Type B pancreatic cell (in vitro differentiated cells): ENCODE results near the gene EPB41L5. TPM values are rescaled to one million over a fixed set of nuclear protein-coding genes. Genes with fewer than 3 reads are reported as not detected.

Source experiments
- DNase-seq: peaks from one replicate; pipeline ENCODE4 v3.0.0; 2021; ENCODE audit warnings: mixed read lengths; ENCODE audit not compliant: unreplicated experiment; ENCODE audit errors: extremely low spot score
- H3K27ac Mint-ChIP-seq: 2 replicates; pipeline ENCODE4 v1.8.0; 2021; ENCODE audit warnings: mild to moderate bottlenecking, mixed read lengths
- H3K27me3 Mint-ChIP-seq: 2 replicates; pipeline ENCODE4 v1.8.0; 2021; ENCODE audit warnings: mixed read lengths
- H3K36me3 Mint-ChIP-seq: 2 replicates; pipeline ENCODE4 v1.8.0; 2021; ENCODE audit warnings: mixed read lengths
- H3K4me1 Mint-ChIP-seq: one replicate; pipeline ENCODE4 v1.8.0; 2021; ENCODE audit warnings: mixed read lengths; ENCODE audit not compliant: unreplicated experiment
- H3K4me3 Mint-ChIP-seq: 2 replicates; pipeline ENCODE4 v1.8.0; 2021; ENCODE audit warnings: mild to moderate bottlenecking, mixed read lengths
- H3K9me3 Mint-ChIP-seq: 2 replicates; pipeline ENCODE4 v1.8.0; 2021; ENCODE audit warnings: mixed read lengths
- total RNA-seq: library from RNA; stranded (reverse); gene quantifications from 2 replicates; pipeline ENCODE4 v1.2.1, GENCODE V29; 2021; ENCODE audit warnings: low replicate concordance
- TF ChIP-seq, protein P1 (sequence below): fragments of 200-600 bp; sonication (generic); conservative IDR thresholded peaks from 2 replicates; pipeline ENCODE4 v1.5.0; 2021; ENCODE audit warnings: antibody characterized with exemption, mild to moderate bottlenecking

Gene EPB41L5
- total RNA-seq, 1 donor from 2014 or later = 37.6 TPM

DNA sequence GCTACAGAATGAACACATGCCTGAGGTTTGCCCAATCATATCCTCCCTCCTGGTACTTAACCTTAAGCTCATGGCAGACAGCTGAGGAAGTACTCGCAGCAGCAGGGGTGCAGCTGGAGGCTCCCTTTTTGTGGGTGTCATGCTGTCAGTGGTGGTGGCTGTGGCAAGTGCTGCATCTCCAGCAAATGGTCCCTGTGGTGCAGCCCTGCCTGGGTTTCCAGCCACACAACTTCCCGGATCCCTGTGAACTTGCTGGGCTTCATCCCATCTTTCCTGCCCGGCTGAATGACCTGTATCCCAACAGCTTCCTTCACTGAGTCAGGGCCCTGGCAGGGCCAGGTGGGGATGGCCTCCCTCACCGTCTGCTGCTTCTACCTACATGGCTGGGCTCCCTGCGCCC is 205.3 kb downstream of the EPB41L5 start:
- Mint-ChIP-seq H3K4me3 (no peak overlapping the region), H3K9me3 (peaks cover 13% of the 10 kb centered on the region), H3K27ac (no peak overlapping the region), H3K27me3 (no peaks in the 10 kb centered on the region), H3K36me3 (peaks cover 43% of the 10 kb centered on the region), H3K4me1 (peaks cover 15% of the 10 kb centered on the region)
- DNase-seq = peak; percentile 49
- TF ChIP-seq, protein P1, sequence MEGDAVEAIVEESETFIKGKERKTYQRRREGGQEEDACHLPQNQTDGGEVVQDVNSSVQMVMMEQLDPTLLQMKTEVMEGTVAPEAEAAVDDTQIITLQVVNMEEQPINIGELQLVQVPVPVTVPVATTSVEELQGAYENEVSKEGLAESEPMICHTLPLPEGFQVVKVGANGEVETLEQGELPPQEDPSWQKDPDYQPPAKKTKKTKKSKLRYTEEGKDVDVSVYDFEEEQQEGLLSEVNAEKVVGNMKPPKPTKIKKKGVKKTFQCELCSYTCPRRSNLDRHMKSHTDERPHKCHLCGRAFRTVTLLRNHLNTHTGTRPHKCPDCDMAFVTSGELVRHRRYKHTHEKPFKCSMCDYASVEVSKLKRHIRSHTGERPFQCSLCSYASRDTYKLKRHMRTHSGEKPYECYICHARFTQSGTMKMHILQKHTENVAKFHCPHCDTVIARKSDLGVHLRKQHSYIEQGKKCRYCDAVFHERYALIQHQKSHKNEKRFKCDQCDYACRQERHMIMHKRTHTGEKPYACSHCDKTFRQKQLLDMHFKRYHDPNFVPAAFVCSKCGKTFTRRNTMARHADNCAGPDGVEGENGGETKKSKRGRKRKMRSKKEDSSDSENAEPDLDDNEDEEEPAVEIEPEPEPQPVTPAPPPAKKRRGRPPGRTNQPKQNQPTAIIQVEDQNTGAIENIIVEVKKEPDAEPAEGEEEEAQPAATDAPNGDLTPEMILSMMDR = no peak

DNA sequence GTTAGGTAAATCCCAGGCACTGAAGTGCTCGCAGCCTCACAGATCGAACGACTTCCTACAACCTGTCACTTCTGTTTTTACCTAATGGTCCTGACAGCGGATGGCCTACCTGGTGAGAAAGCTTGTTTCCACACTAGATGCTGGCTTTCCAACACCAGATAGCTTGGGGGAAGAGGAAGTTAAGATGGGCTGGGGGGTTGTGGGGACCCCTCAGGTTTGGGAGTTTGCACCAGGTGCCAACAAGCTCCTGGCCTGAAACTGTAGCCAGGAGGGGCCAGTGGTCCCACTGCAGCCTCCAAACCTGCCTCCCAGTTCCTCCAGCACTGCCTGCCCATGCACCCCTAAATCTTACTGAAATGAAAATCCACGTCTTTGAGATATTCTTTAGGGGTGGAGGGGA is 206.4 kb downstream of the EPB41L5 start:
- peak; percentile 27 for DNase-seq
- no peaks in the 10 kb centered on the region for H3K27me3 Mint-ChIP-seq
- no peak overlapping the region for H3K27ac Mint-ChIP-seq
- peaks cover 13% of the 10 kb centered on the region for H3K9me3 Mint-ChIP-seq
- no peak overlapping the region for H3K4me3 Mint-ChIP-seq
- TF ChIP-seq, protein P1 = no peak
- H3K36me3 Mint-ChIP-seq = peaks cover 43% of the 10 kb centered on the region
- peaks cover 15% of the 10 kb centered on the region for H3K4me1 Mint-ChIP-seq

DNA sequence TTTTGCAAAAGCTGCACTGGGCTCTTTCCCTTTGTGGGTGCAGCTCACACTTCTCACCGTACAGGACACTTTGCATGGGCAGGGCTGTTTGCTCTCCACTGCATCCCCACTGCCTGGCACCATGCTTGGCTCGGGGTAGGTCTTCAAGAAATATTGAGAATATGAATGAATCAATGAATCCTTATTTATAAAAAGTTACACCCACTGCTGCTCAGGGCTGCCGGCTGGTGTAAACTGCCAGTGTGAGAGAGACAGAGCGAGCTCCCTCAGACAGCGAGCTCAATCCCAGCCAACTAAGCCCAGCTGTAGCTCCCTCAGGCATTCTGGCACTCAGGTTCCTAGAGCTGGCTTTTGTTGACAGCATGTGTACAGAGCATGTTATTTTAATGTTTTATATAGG is 206.9 kb downstream of the EPB41L5 start:
- H3K27ac Mint-ChIP-seq = no peak overlapping the region
- TF ChIP-seq, protein P1 = no peak
- peaks cover 15% of the 10 kb centered on the region for H3K4me1 Mint-ChIP-seq
- peaks cover 2% of the 10 kb centered on the region for H3K27me3 Mint-ChIP-seq
- H3K4me3 Mint-ChIP-seq = no peak overlapping the region
- peaks cover 43% of the 10 kb centered on the region for H3K36me3 Mint-ChIP-seq
- DNase-seq = no peak
- peaks cover 13% of the 10 kb centered on the region for H3K9me3 Mint-ChIP-seq

DNA sequence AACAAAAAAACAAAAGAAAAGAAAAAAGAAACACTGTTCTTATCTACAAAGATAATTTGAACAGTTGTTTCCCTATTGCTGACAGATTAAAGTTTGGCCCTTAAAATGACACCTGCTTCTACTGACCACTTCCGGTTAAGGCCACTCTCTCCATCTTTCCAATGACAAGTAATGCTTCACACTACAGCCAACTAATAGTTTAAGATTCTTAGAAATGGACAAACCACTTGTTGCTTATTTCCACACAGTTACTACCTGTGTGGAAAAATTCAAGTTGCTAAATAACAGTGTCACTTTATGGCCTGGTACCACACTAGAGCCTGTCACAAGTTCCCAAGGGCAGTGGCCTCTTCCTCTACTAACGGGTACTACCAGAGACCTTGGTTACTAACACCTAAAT is 207.9 kb downstream of the EPB41L5 start:
- TF ChIP-seq, protein P1 = no peak
- Mint-ChIP-seq H3K9me3 (peaks cover 13% of the 10 kb centered on the region), H3K36me3 (peaks cover 43% of the 10 kb centered on the region), H3K27me3 (peaks cover 3% of the 10 kb centered on the region), H3K4me1 (peaks cover 15% of the 10 kb centered on the region), H3K4me3 (no peak overlapping the region), H3K27ac (no peak overlapping the region)
- no peak for DNase-seq

DNA sequence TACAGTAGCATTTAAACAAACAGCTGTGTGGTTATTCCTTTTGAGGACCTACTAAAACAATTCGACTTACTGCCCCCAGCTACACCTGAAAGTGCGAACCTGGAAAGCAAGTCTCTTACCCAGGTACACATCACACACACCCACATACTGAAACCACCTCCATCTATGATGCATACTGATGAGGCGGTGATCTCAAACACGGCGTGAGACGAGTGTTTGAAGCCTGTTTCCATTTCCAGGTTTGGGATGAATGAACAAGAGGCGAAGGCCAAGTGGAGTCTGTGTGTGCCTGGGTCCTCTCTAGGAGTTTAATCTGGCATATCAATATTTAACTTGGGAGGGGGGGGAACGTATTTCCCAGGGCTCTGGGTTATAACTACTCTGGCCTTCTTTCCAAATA is 208.7 kb downstream of the EPB41L5 start:
- Mint-ChIP-seq H3K4me1 (peaks cover 15% of the 10 kb centered on the region), H3K4me3 (peak overlapping the region; percentile 86), H3K9me3 (peaks cover 11% of the 10 kb centered on the region), H3K27me3 (peaks cover 3% of the 10 kb centered on the region), H3K36me3 (peaks cover 41% of the 10 kb centered on the region), H3K27ac (peak overlapping the region; percentile 29)
- TF ChIP-seq, protein P1 = no peak
- no peak for DNase-seq
